HG02642 (cell line): ENCODE data around the gene PPP1R10.

ENCODE experiments used
- ATAC-seq: cut with Tn5 transposase; IDR thresholded peaks from one replicate; pipeline ENCODE4 v1.9.1; 2021; ENCODE audit warnings: mild to moderate bottlenecking; ENCODE audit not compliant: unreplicated experiment, poor library complexity

PPP1R10 gene

DNA sequence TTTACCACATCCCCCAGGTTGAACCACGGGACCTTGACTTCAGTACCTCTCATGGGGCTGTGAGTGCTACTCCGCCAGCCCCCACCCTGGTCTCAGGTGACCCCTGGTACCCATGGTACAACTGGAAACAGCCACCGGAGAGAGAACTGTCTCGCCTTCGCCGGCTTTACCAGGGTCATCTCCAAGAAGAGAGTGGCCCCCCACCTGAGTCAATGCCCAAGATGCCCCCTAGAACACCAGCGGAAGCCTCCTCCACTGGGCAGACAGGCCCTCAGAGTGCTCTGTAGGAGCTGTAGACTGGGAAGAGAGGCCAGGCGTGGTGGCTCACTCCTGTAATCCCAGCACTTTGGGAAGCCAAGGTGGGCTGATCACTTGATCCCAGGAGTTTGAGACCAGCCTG, 8.5 kb upstream of the PPP1R10 start:
- ATAC-seq = no peak

- ATAC-seq = no peak
Measured at GRCh38 chr6:30619561-30619960, 2.5 kb upstream of the PPP1R10 start.

GRCh38 chr6:30618270-30618797, 1.3 kb upstream of the PPP1R10 start:
- no peak for ATAC-seq

DNA sequence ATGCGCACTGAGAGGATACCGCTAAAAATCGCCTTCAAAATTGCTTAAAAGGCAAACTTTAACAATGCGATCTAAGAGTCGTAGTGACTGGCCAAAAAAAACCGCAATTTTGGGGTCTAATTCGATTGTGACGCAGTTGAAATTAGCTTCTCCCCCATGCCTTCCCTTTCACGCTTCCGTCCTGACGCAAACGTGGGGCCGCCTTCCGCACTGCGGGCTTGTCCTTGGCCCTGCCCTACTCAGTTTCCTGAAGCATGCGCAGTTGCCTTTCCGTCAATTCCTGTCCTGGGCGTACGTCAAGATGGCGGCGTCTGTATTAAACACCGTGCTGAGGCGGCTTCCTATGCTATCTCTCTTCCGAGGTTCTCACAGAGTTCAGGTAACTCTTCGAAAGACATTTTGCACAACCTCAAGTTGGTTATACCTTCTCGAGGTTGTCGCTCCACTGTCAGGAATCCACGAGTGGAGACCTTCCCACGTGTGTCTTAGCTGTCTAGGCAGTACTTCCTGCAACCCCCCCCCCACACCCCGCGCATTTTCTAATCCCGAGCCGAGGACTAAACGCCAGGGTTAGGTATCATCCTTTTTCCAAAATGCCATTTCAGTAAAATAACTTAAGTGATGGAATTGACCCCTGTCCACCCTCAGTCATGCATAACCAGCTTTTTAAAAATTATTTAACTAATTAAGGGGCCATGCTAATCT, 674 bp upstream of the PPP1R10 start, which contains the start of gene MRPS18B:
TSS of gene MRPS18B (plus strand) at position 276 of the 705 bp plus-strand sequence. CDS start at position 302, 26 bp downstream.
- ATAC-seq = peak; percentile 78

GRCh38 chr6:30615958-30616810, 859 bp downstream of the PPP1R10 start:
- no peak for ATAC-seq

GRCh38 chr6:30615219-30615957, 1.7 kb downstream of the PPP1R10 start:
- no peak for ATAC-seq

DNA sequence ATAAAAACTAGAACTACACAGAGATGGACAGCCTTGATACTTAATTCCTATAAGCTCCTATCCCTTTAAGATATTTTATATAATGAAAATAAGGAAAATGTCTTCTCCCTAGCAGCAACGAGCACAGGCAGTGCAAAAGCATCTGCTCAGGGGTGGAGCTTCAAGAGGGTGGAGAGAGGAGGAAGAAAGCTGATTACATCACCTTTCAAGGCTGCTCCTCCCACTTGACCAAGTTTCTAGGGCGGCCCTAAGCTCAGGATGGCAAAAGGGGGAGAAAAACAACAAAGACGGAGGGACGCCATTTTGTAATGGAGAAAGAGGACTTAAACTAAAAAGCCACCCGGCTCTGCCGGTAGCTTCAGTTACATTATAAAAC, 2.2 kb downstream of the PPP1R10 start:
- ATAC-seq = peak; percentile 29

DNA sequence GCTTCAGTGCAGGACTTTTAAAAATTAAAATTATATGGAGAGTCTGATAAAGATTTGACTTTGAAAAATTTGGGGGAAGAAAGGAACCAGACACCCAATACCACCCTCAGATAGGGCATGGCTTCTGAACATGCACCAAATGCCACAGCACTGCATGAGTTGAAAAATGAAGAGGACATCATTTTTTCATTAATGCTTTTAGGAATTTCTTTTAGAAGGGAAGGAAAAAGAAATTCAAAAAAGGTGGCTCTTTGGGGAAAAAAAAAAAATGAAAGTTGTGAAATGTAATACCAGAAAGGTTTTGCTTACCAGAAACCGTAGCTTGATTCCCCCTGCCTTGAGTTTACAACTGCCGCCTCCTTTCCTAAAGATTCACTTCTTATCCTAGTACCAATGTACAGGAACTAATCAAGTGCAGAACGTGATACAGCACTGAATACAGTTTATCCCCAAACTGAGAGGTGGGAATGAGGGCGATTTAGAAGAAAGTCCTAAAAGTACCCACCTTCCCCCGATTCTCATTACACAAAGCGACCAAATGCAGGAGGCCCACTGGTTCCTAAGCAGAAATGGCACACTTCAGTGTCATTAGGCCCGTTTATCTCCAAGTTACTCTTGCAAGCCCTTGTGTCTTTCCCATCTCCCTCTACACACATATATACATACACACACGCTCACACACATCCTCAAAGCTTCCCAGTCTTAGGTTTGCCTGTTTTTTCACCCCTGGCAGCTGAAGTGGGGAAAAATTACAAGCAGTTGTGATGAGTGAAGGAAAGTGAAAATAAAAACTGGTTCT, 2.8 kb downstream of the PPP1R10 start:
- no peak for ATAC-seq

- ATAC-seq = no peak
Measured at GRCh38 chr6:30613251-30614043, 3.6 kb downstream of the PPP1R10 start.

- no peak for ATAC-seq
Measured at GRCh38 chr6:30612687-30613248, 4.3 kb downstream of the PPP1R10 start.

- no peak for ATAC-seq
Measured at GRCh38 chr6:30612213-30612612, 4.8 kb downstream of the PPP1R10 start.

- ATAC-seq = no peak
Measured at GRCh38 chr6:30611856-30612194, 5.2 kb downstream of the PPP1R10 start.

- ATAC-seq = no peak
Measured at GRCh38 chr6:30611150-30611855, 5.7 kb downstream of the PPP1R10 start.

DNA sequence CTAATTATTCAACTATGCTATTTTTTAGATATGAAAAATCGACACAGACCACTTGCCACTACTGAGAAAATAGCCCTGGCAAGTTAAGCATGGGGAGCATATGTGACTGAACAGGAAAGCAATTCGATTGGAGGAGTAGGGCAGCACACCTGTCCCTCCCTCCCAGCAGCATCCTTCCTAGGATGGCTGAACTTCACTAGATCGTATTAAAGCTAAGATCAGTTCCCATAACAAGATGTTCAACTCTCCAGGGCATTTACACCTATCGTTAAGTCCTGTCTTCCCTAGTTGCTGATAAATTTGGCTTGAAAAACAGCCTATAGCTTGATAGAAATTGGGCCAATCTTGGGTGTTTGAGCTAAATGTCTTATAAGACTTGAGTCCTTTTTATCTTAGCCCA, 7.0 kb downstream of the PPP1R10 start:
- no peak for ATAC-seq

GRCh38 chr6:30603961-30604360, 13.1 kb downstream of the PPP1R10 start:
- no peak for ATAC-seq

- no peak for ATAC-seq
Measured at GRCh38 chr6:30601815-30602641, 15.0 kb downstream of the PPP1R10 start.

GRCh38 chr6:30601436-30601814, 15.6 kb downstream of the PPP1R10 start:
- ATAC-seq = no peak
